Upper lobe of right lung (tissue), 1 donor: ENCODE results near the gene METTL13. TPM values are rescaled to one million over a fixed set of nuclear protein-coding genes. Genes with fewer than 3 reads are reported as not detected.
"Not testable (repeated sequence)": the region's sequence is repeated elsewhere in the genome, so short reads cannot be mapped to it uniquely, and the experiment has no call there.

Experiments
- ATAC-seq: fragments of 200-7000 bp; cut with Tn5 transposase; one replicate; pipeline ENCODE4 v1.9.1; 2020; ENCODE audit warnings: mild to moderate bottlenecking, moderate library complexity
- DNase-seq: peaks from one replicate; pipeline ENCODE4 v3.0.0-alpha.2; 2020
- H3K27ac ChIP-seq: fragments of 200-600 bp; one replicate; pipeline ENCODE4 v1.8.0; 2022
- H3K27me3 ChIP-seq: fragments of 200-600 bp; one replicate; pipeline ENCODE4 v1.8.0; 2022; ENCODE audit warnings: mild to moderate bottlenecking
- H3K36me3 ChIP-seq: fragments of 200-600 bp; one replicate; pipeline ENCODE4 v1.8.0; 2022
- H3K4me1 ChIP-seq: fragments of 200-600 bp; one replicate; pipeline ENCODE4 v1.8.0; 2022
- H3K4me3 ChIP-seq: fragments of 200-600 bp; one replicate; pipeline ENCODE4 v1.8.0; 2022; ENCODE audit warnings: mild to moderate bottlenecking
- H3K9me3 ChIP-seq: fragments of 200-600 bp; one replicate; pipeline ENCODE4 v1.8.0; 2022
- CTCF ChIP-seq: fragments of 200-600 bp; IDR thresholded peaks from one replicate; pipeline ENCODE4 v1.8.0; 2022; ENCODE audit warnings: antibody characterized with exemption
- intact Hi-C: fragments of 100-400 bp; cut with DNase I; formaldehyde crosslinking; loops from one replicate; pipeline ENCODE4 v1.11.0; 2022
- total RNA-seq: library from RNA; stranded (reverse); fragmentation: NEBNext Ultra II Directional; extraction: Animal tissue kit (Norgen Biotek cat#: 25700); gene quantifications from one replicate; pipeline ENCODE4 v1.2.1, GENCODE V29; 2021
- donor health status: DM: no; HTN: yes; CAD: no; lungs with severe emphysema.

The METTL13 gene
- total RNA-seq, 1 donor from 2014 or later: 27.8 TPM

GRCh38 chr1:171793636-171794035 lies 12.2 kb downstream of the METTL13 start:
- no peaks in the 10 kb centered on the region for H3K4me1 ChIP-seq
- no peak for TF ChIP-seq CTCF
- peaks cover 92% of the 10 kb centered on the region for H3K36me3 ChIP-seq
- DNase-seq (no peak), ATAC-seq (no peak)
- no peak overlapping the region for H3K27ac ChIP-seq
- no peaks in the 10 kb centered on the region for H3K27me3 ChIP-seq
- no peaks in the 10 kb centered on the region for H3K9me3 ChIP-seq
- intact Hi-C loops: no loop called here
- H3K4me3 ChIP-seq: no peak overlapping the region

GRCh38 chr1:171794085-171794484 lies 12.6 kb downstream of the METTL13 start:
- H3K36me3 ChIP-seq: peaks cover 87% of the 10 kb centered on the region
- H3K27ac ChIP-seq: no peak overlapping the region
- H3K4me3 ChIP-seq: no peak overlapping the region
- no peak for TF ChIP-seq CTCF
- no peaks in the 10 kb centered on the region for H3K4me1 ChIP-seq
- ATAC-seq (no peak), DNase-seq (no peak)
- H3K27me3 ChIP-seq: no peaks in the 10 kb centered on the region
- H3K9me3 ChIP-seq: no peaks in the 10 kb centered on the region
- intact Hi-C loops: no loop called here

DNA sequence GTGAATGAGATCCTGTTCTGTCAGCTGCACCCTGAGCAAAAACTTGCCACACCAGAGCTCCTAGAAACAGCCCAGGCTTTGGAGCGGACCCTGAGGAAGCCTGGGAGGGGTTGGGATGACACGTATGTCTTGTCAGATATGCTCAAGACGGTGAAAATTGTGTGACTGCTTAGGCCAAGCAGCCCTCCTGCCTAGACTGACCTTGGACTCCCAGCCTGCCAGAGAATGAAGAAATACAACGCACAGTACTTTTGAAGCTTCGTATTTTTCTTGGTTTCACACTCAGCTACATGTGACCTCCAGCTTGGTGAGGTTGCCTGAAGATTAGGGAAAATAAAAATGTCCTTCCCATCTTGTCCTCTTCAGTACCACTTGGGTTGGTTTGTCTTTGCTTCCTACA lies 15.1 kb downstream of the METTL13 start:
- H3K9me3 ChIP-seq: no peaks in the 10 kb centered on the region
- peaks cover 63% of the 10 kb centered on the region for H3K36me3 ChIP-seq
- no peak overlapping the region for H3K4me3 ChIP-seq
- intact Hi-C loops: no loop called here
- H3K27me3 ChIP-seq: no peaks in the 10 kb centered on the region
- ATAC-seq (no peak), DNase-seq (no peak)
- TF ChIP-seq CTCF: no peak
- no peak overlapping the region for H3K27ac ChIP-seq
- H3K4me1 ChIP-seq: peaks cover 6% of the 10 kb centered on the region

- peaks cover 8% of the 10 kb centered on the region for H3K4me1 ChIP-seq
- H3K9me3 ChIP-seq: no peaks in the 10 kb centered on the region
- TF ChIP-seq CTCF: no peak
- no peak overlapping the region for H3K27ac ChIP-seq
- H3K4me3 ChIP-seq: no peak overlapping the region
- no peaks in the 10 kb centered on the region for H3K27me3 ChIP-seq
- DNase-seq: no peak
- no peak for ATAC-seq
- peaks cover 46% of the 10 kb centered on the region for H3K36me3 ChIP-seq
- intact Hi-C loops: no loop called here
These were observed 16.9 kb downstream of the METTL13 start for GRCh38 chr1:171798311-171798710.

DNA sequence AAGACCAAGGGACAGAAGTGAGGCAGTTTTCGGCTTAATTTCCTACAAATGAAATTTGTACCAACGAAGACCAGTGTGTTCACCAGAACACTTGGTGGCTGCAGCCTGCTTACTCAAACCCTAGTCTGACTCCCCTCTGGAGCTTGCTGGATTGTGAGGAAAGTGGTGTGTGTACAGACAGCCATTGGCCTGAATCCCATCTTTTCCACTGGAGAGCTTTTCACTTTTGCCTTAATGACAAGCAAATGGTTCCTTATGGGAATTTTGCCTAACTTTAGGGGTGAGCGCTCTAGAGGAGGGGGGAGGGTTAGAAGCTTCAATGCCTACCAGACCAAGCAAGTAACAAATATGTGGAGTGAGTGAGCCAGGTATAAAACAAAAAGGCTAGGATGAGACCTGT lies 17.3 kb downstream of the METTL13 start:
- Histone ChIP-seq H3K27me3 (no peaks in the 10 kb centered on the region), H3K9me3 (no peaks in the 10 kb centered on the region), H3K27ac (no peak overlapping the region), H3K4me1 (peaks cover 8% of the 10 kb centered on the region), H3K4me3 (no peak overlapping the region), H3K36me3 (peaks cover 42% of the 10 kb centered on the region)
- ATAC-seq (no peak), DNase-seq (no peak)
- intact Hi-C loops: no loop called here
- no peak for TF ChIP-seq CTCF

DNA sequence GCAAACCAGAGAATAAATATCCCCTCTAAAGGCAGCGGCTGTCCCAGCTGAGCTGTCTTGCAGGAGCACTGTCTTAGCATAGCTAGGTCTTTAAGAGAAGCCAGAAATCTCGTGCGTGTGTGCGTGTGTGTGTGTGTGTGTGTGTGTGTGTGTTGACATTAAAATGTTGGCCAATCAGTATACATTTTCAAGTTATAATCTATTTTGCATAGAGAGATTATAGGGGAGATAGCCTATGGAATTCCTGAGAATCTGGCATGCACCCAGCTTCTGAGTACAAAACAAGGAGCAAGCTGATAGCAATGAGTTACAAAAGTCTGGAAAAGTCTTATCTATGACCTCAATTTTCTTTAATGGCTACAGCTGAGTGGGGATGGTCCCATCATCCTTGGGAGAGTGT lies 17.7 kb downstream of the METTL13 start:
- intact Hi-C loops: no loop called here
- ATAC-seq: no peak
- peaks cover 8% of the 10 kb centered on the region for H3K4me1 ChIP-seq

DNA sequence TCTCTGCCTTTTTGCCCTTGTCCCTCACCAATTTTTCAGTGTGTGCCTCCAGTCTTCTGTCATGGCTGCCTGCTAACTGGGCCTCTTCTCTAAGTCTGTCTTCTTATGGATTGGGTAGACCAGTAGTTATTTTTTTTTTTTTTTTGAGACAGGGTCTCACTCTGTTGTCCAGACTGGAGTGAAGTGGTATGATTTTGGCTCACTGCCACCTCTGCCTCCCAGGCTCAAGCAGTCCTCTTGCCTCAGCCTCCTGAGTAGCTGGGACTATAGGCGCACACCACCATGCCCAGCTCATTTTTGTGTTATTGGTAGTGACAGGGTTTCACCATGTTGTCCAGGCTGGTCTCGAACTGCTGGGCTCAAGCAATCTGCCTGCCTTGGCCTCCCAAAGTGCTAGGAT lies 18.2 kb downstream of the METTL13 start:
- not testable (repeated sequence) for ATAC-seq, DNase-seq, H3K9me3 ChIP-seq, H3K4me3 ChIP-seq, H3K4me1 ChIP-seq, H3K27me3 ChIP-seq, H3K27ac ChIP-seq
- peaks cover 33% of the 10 kb centered on the region for H3K36me3 ChIP-seq
- intact Hi-C loops: loop anchor here (2.0 kb wide), 1 partner anchor 185 kb away; no protein-coding TSS in a partner anchor

More for the DNA sequence above, 17.7 kb downstream of the METTL13 start:
- no peaks in the 10 kb centered on the region for H3K27me3 ChIP-seq
- no peak for TF ChIP-seq CTCF
- H3K36me3 ChIP-seq: peaks cover 38% of the 10 kb centered on the region
- no peaks in the 10 kb centered on the region for H3K9me3 ChIP-seq
- no peak overlapping the region for H3K4me3 ChIP-seq
- no peak overlapping the region for H3K27ac ChIP-seq
- no peak for DNase-seq
